HEK293T (cell line): ENCODE results near the gene HAL.
"Not testable (repeated sequence)": the region's sequence is repeated elsewhere in the genome, so short reads cannot be mapped to it uniquely, and the experiment has no call there.

Experiments used
- CTCF ChIA-PET: fragments of 350-600 bp; formaldehyde crosslinking; extraction: SDS; loops from one replicate; lab custom pipeline; 2021; ENCODE audit warnings: antibody characterized with exemption, inconsistent platforms; lab: Yijun Ruan, JAX
- POLR2A ChIA-PET: fragments of 350-600 bp; formaldehyde crosslinking; extraction: SDS; loops from one replicate; lab custom pipeline; 2020; ENCODE audit warnings: antibody characterized with exemption, inconsistent platforms; lab: Yijun Ruan, JAX
- DNase-seq: peaks from one replicate; pipeline ENCODE4 v3.0.0; 2012; ENCODE audit warnings: mixed read lengths; ENCODE audit errors: extremely low spot score
- ARNT ChIP-seq: fragments of 450-650 bp; IDR thresholded peaks from 2 replicates; pipeline ENCODE4 v1.6.1; 2017; ENCODE audit warnings: mild to moderate bottlenecking
- BHLHE40 ChIP-seq: fragments of 450-650 bp; IDR thresholded peaks from 2 replicates; pipeline ENCODE4 v1.6.1; 2016; ENCODE audit warnings: mild to moderate bottlenecking, moderate library complexity, borderline replicate concordance
- CTBP1 ChIP-seq: fragments of 450-650 bp; IDR thresholded peaks from 2 replicates; pipeline ENCODE4 v1.6.1; 2016; ENCODE audit warnings: borderline replicate concordance
- ELF4 ChIP-seq: fragments of 450-650 bp; IDR thresholded peaks from 2 replicates; pipeline ENCODE4 v1.6.1; 2017; ENCODE audit warnings: antibody characterized with exemption
- FOXA1 ChIP-seq: fragments of 450-650 bp; IDR thresholded peaks from 2 replicates; pipeline ENCODE4 v1.6.1; 2016; ENCODE audit warnings: mild to moderate bottlenecking
- FOXK2 ChIP-seq: fragments of 450-650 bp; IDR thresholded peaks from 2 replicates; pipeline ENCODE4 v1.6.1; 2016; ENCODE audit warnings: mild to moderate bottlenecking
- FOXM1 ChIP-seq: fragments of 450-650 bp; IDR thresholded peaks from 2 replicates; pipeline ENCODE4 v1.6.1; 2017; ENCODE audit warnings: mild to moderate bottlenecking, borderline replicate concordance
- HDGF ChIP-seq: fragments of 450-650 bp; IDR thresholded peaks from 2 replicates; pipeline ENCODE4 v1.6.1; 2017; ENCODE audit warnings: antibody characterized with exemption, borderline replicate concordance
- L3MBTL2 ChIP-seq: fragments of 450-650 bp; conservative IDR thresholded peaks from 2 replicates; pipeline ENCODE4 v1.6.1; 2016; ENCODE audit warnings: mild to moderate bottlenecking
- LEF1 ChIP-seq: fragments of 450-650 bp; IDR thresholded peaks from 2 replicates; pipeline ENCODE4 v1.6.1; 2017; ENCODE audit warnings: mild to moderate bottlenecking, borderline replicate concordance
- NFRKB ChIP-seq: fragments of 450-650 bp; IDR thresholded peaks from 2 replicates; pipeline ENCODE4 v1.6.1; 2016; ENCODE audit warnings: mild to moderate bottlenecking, moderate library complexity
- SP1 ChIP-seq: fragments of 450-650 bp; IDR thresholded peaks from 2 replicates; pipeline ENCODE4 v1.6.1; 2017
- SUZ12 ChIP-seq: fragments of 450-650 bp; IDR thresholded peaks from 2 replicates; pipeline ENCODE4 v1.6.1; 2016; ENCODE audit warnings: mild to moderate bottlenecking
- TARDBP ChIP-seq: fragments of 450-650 bp; IDR thresholded peaks from 2 replicates; pipeline ENCODE4 v1.6.1; 2016
- ZNF384 ChIP-seq: fragments of 450-650 bp; IDR thresholded peaks from 2 replicates; pipeline ENCODE4 v1.6.1; 2016
- TF ChIP-seq, protein P1 (sequence below): fragments of 450-650 bp; IDR thresholded peaks from 2 replicates; pipeline ENCODE4 v1.6.1; 2016

Gene HAL

DNA sequence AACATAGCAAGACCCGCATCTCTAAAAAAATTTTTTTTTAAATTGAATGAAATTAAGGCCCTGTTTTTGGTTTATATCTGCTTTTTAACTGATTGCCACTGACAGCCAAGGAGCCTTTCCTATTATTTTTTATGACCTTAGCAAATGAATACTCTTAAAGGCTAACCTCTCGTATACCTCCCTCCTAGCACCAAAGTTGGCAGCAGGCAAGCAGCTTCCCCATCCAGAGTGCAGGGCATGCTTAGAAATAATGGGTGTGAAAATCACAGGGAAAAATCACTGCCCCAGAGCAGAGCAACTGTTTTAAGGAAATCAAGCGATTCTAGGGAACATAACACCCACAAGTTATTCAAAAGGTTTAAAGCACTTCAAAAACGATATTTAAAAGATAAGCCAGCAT lies 20.7 kb downstream of the HAL start:
- TF ChIP-seq L3MBTL2 (no peak), ZNF384 (no peak), FOXA1 (no peak)
- ChIA-PET CTCF (interaction anchor here (1.0 kb wide), 1 partner anchor 23 kb away, joined by 5 read pairs; no protein-coding TSS in a partner anchor), POLR2A (no interaction called here)
- no peak for DNase-seq

DNA sequence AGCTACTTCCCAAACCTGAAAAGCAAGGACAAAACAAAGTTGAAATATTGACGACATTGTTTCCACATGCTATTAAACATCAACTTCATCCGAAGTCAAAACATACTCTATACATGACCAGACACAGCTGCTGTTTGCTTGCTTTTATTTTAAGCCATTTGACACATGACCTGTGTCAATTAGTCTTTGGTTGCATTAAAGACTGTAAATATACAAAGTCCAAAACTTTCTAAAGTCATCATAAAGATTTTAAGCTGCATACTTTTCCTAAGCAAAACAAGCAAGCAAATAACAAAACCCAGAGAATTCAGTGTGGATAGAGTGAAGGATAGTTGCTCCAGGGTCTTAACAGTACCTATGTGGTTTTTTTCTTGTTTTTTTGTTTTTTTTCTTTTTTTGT lies 21.8 kb downstream of the HAL start:
- POLR2A ChIA-PET: no interaction called here
- CTCF ChIA-PET: no interaction called here
- TF ChIP-seq TARDBP (no peak), L3MBTL2 (no peak), SUZ12 (no peak), CTBP1 (no peak), ZNF384 (no peak), FOXA1 (no peak), ELF4 (no peak), LEF1 (no peak), NFRKB (no peak), SP1 (no peak), BHLHE40 (no peak), HDGF (no peak), FOXM1 (no peak), ARNT (no peak)
- TF ChIP-seq, protein P1, sequence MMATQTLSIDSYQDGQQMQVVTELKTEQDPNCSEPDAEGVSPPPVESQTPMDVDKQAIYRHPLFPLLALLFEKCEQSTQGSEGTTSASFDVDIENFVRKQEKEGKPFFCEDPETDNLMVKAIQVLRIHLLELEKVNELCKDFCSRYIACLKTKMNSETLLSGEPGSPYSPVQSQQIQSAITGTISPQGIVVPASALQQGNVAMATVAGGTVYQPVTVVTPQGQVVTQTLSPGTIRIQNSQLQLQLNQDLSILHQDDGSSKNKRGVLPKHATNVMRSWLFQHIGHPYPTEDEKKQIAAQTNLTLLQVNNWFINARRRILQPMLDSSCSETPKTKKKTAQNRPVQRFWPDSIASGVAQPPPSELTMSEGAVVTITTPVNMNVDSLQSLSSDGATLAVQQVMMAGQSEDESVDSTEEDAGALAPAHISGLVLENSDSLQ: no peak
- DNase-seq: no peak

DNA sequence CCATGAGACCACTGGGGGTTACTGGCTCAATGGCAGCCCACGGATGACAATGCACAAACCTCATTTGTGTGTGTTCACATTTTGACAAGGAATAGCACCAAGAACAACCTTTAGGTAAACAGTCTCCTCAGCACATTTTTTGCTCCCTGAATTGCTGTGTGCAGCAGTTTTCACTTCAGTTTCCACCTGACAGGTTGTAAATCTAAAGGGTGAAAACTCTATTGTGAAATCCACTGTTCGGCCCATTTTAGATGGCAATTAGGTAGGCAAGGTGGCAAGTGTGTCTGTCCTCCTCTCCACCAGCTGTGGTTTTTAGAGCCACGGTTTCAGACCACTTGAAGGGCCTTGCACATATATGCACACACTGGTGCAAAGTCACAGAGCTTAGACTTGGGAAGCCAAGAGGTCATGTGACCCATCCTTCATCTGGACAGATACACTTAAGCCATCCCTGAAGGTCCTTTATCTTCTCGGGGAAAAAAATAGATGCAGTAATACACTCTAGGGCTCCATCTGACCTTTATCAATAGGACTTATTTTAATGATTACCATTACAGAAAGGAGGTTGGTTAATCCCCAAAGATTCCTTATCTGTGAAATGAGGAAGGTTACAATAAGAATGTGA lies 23.2 kb downstream of the HAL start:
- ChIA-PET POLR2A (no interaction called here), CTCF (no interaction called here)
- DNase-seq: no peak
- TF ChIP-seq SP1: no peak
- no peak for TF ChIP-seq ELF4

GRCh38 chr12:95970905-95971304 lies 25.2 kb downstream of the HAL start:
- POLR2A ChIA-PET: no interaction called here
- no peak for DNase-seq
- CTCF ChIA-PET: no interaction called here
- TF ChIP-seq SUZ12: no peak
- no peak for TF ChIP-seq FOXA1
- no peak for TF ChIP-seq BHLHE40
- no peak for TF ChIP-seq CTBP1
- TF ChIP-seq SP1: no peak
- no peak for TF ChIP-seq LEF1

- CTCF ChIA-PET, DNase-seq, POLR2A ChIA-PET: not testable (repeated sequence)
Observed at GRCh38 chr12:95969116-95969515, 27.0 kb downstream of the HAL start.

GRCh38 chr12:95967301-95967700 lies 28.8 kb downstream of the HAL start:
- TF ChIP-seq FOXM1 (no peak), BHLHE40 (no peak), CTBP1 (no peak), SUZ12 (no peak), L3MBTL2 (no peak), SP1 (no peak)
- ChIA-PET CTCF (no interaction called here), POLR2A (no interaction called here)
- DNase-seq: no peak

GRCh38 chr12:95966287-95966870 lies 29.8 kb downstream of the HAL start:
- ChIA-PET CTCF (no interaction called here), POLR2A (no interaction called here)
- TF ChIP-seq FOXM1: no peak
- no peak for TF ChIP-seq L3MBTL2
- no peak for TF ChIP-seq FOXA1
- no peak for TF ChIP-seq ELF4
- TF ChIP-seq CTBP1: no peak
- TF ChIP-seq BHLHE40: no peak
- TF ChIP-seq, protein P1: no peak
- TF ChIP-seq SUZ12: no peak
- no peak for TF ChIP-seq SP1
- TF ChIP-seq LEF1: no peak
- TF ChIP-seq NFRKB: no peak
- no peak for TF ChIP-seq ARNT
- no peak for TF ChIP-seq ZNF384
- no peak for TF ChIP-seq FOXK2
- TF ChIP-seq HDGF: no peak
- TF ChIP-seq TARDBP: no peak
- no peak for DNase-seq

- ChIA-PET CTCF (no interaction called here), POLR2A (no interaction called here)
- TF ChIP-seq SP1 (no peak), ARNT (no peak), FOXK2 (no peak), CTBP1 (no peak), SUZ12 (no peak), NFRKB (no peak), LEF1 (no peak), ELF4 (no peak), FOXA1 (no peak), L3MBTL2 (no peak), TARDBP (no peak), FOXM1 (no peak)
- TF ChIP-seq, protein P1: no peak
- no peak for DNase-seq
Observed at GRCh38 chr12:95963096-95963495, 33.0 kb downstream of the HAL start.
